G401 (cell line): ENCODE measurements around the gene INTS1. TPM values are rescaled to one million over a fixed set of nuclear protein-coding genes. Genes with fewer than 3 reads are reported as not detected.
A peak's percentile ranks its signal among the peaks of the same experiment; 100 is the strongest.
"Not testable (repeated sequence)": the region's sequence is repeated elsewhere in the genome, so short reads cannot be mapped to it uniquely, and the experiment has no call there.

Experiments used
- DNase-seq: peaks from one replicate; pipeline ENCODE4 v3.0.0-alpha.2; 2015; ENCODE audit warnings: low spot score
- in situ Hi-C: cut with HindIII; loops from 2 replicates; pipeline ENCODE4 v1.10.0; 2016; ENCODE audit warnings: low sequenced_read_pairs, mixed read lengths
- total RNA-seq: library from RNA; depleted of rRNA; stranded (reverse); fragments of >200 nt; shearing (Covaris generic); gene quantifications from 2 replicates; pipeline ENCODE4 v1.2.3, GENCODE V29; 2014

The INTS1 gene
- total RNA-seq, 1 experiment from 2014 or later: 104 TPM

GRCh38 chr7:1443587-1444200 is 60.5 kb downstream of the INTS1 start:
- in situ Hi-C loops, DNase-seq: not testable (repeated sequence)

GRCh38 chr7:1442355-1443124 is 61.6 kb downstream of the INTS1 start:
- no peak for DNase-seq
- in situ Hi-C loops: no loop called here

- no peak for DNase-seq
- in situ Hi-C loops: no loop called here
Measured at GRCh38 chr7:1441615-1442354, 62.4 kb downstream of the INTS1 start.

GRCh38 chr7:1440620-1441019 is 63.6 kb downstream of the INTS1 start:
- in situ Hi-C loops: no loop called here
- no peak for DNase-seq

- in situ Hi-C loops: no loop called here
Measured at GRCh38 chr7:1439373-1440363, 64.5 kb downstream of the INTS1 start.

GRCh38 chr7:1438821-1439220 is 65.4 kb downstream of the INTS1 start:
- in situ Hi-C loops: no loop called here
- DNase-seq: no peak

More at GRCh38 chr7:1439373-1440363, 64.5 kb downstream of the INTS1 start:
- no peak for DNase-seq

GRCh38 chr7:1438208-1438607 is 66.0 kb downstream of the INTS1 start:
- in situ Hi-C loops: no loop called here
- no peak for DNase-seq

GRCh38 chr7:1437155-1437880 is 66.9 kb downstream of the INTS1 start:
- no peak for DNase-seq
- in situ Hi-C loops: no loop called here

GRCh38 chr7:1436608-1437007 is 67.6 kb downstream of the INTS1 start:
- in situ Hi-C loops: no loop called here
- DNase-seq: no peak

- DNase-seq: no peak
- in situ Hi-C loops: no loop called here
Measured at GRCh38 chr7:1434891-1435670, 69.1 kb downstream of the INTS1 start.

- in situ Hi-C loops: no loop called here
Measured at GRCh38 chr7:1434165-1434718, 69.9 kb downstream of the INTS1 start.

GRCh38 chr7:1433128-1433920 is 70.9 kb downstream of the INTS1 start:
- DNase-seq: no peak
- in situ Hi-C loops: no loop called here

More at GRCh38 chr7:1434165-1434718, 69.9 kb downstream of the INTS1 start:
- no peak for DNase-seq

GRCh38 chr7:1432411-1433082 is 71.6 kb downstream of the INTS1 start:
- DNase-seq: peak; percentile 64

GRCh38 chr7:1431634-1432380 is 72.4 kb downstream of the INTS1 start:
- no peak for DNase-seq
- in situ Hi-C loops: no loop called here

More at GRCh38 chr7:1432411-1433082, 71.6 kb downstream of the INTS1 start:
- in situ Hi-C loops: no loop called here

- no peak for DNase-seq
- in situ Hi-C loops: no loop called here
Measured at GRCh38 chr7:1431226-1431625, 73.0 kb downstream of the INTS1 start.
